WERI-Rb-1 (cell line): ENCODE measurements around the gene CEBPB.

Source experiments
- DNase-seq: peaks from one replicate; pipeline ENCODE4 v3.0.0-alpha.2; 2020
- H3K27ac ChIP-seq: fragments of 250-450 bp; sonication (Bioruptor Pico); 2 replicates; pipeline ENCODE4 v1.5.1; 2020; ENCODE audit warnings: mild to moderate bottlenecking, moderate library complexity
- H3K27me3 ChIP-seq: fragments of 250-450 bp; sonication (Bioruptor Pico); 2 replicates; pipeline ENCODE4 v1.5.1; 2021; ENCODE audit warnings: mild to moderate bottlenecking, low read depth, moderate library complexity; ENCODE audit not compliant: insufficient read depth, severe bottlenecking
- H3K36me3 ChIP-seq: fragments of 250-450 bp; sonication (Bioruptor Pico); 2 replicates; pipeline ENCODE4 v1.5.1; 2020; ENCODE audit warnings: mild to moderate bottlenecking, moderate library complexity
- H3K4me3 ChIP-seq: 2 replicates; pipeline ENCODE4 v1.5.1; 2011; ENCODE audit warnings: low read depth, mild to moderate bottlenecking, control low read depth, low read length
- H3K9me3 ChIP-seq: fragments of 250-450 bp; sonication (Bioruptor Pico); 2 replicates; pipeline ENCODE4 v1.5.1; 2021; ENCODE audit warnings: mild to moderate bottlenecking, moderate library complexity; ENCODE audit not compliant: severe bottlenecking
- CTCF ChIP-seq: IDR thresholded peaks from 2 replicates; pipeline ENCODE4 v1.5.1; 2011; ENCODE audit warnings: low read depth, mild to moderate bottlenecking, control low read depth, inconsistent platforms, low read length

CEBPB gene

GRCh38 chr20:50194422-50194830 lies 3.8 kb downstream of the CEBPB start:
- H3K9me3 ChIP-seq: no peaks in the 10 kb centered on the region
- H3K4me3 ChIP-seq: no peak overlapping the region
- H3K27ac ChIP-seq: peak overlapping the region; percentile 82; the same call in 1 of the 2 replicates
- no peaks in the 10 kb centered on the region for H3K36me3 ChIP-seq
- no peak for DNase-seq
- TF ChIP-seq CTCF: no peak
- H3K27me3 ChIP-seq: no peaks in the 10 kb centered on the region

DNA sequence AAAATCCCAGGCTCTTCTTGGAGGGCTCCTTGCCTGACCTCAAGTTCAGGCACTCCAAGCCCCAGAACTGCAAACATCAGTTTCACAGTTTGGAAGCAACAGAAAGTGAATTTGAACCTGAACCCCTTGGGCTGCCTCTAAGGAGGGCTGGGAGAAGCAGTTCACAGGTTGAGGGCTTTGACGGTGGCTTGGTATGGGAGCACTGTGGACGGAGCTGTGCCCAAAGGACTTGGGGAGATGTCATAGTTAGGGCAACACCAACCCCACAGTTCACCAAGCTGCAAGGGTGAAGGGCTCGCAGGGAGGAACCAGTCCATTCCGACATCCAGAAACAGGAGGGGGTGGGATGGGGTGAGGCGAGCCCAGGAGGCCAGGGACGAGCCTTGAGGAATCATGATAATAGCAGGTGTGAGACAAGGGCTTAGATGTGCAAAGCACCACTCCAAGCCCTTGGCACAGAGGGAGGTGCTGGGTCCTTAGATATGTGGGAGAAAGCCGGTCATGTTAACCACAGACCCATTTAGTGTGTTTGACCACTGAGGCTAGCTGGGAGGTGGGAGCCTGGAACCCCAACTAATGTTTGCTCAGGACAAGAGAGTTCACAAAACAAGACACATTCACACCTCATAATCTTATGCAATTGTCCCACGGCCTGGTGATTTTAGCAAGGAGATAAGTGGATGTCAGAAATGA lies 4.3 kb downstream of the CEBPB start:
- H3K9me3 ChIP-seq: no peaks in the 10 kb centered on the region
- no peak overlapping the region for H3K27ac ChIP-seq
- no peaks in the 10 kb centered on the region for H3K27me3 ChIP-seq
- H3K4me3 ChIP-seq: no peak overlapping the region
- TF ChIP-seq CTCF: no peak
- DNase-seq: no peak
- no peaks in the 10 kb centered on the region for H3K36me3 ChIP-seq

DNA sequence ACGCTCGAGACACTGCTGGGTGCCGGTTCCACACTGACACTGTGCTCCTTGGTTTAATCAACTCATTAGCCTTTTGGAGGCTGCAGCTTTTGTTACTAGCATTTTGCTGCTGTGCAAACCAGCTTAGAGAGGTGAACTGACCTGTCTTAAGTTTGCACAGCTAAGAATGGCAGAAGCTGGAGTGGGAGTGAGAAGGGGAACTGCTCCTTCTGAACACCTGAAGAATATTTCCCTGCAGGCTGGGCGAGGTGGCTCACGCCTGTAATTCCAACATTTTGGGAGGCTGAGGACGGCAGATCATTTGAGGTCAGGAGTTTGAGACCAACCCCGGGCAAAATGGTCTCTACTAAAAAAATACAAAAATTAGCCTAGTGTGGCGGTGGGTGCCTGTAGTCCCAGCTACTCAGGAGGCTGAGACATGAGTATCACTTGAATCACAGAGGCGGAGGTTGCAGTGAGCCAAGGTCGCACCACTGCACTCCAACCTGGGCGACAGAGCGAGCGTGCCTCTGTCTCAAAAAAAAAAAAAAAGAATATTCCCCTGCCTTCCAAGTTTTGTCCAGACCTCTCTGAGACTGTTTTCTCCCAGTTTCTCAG lies 5.0 kb downstream of the CEBPB start:
- Histone ChIP-seq H3K27me3 (no peaks in the 10 kb centered on the region), H3K4me3 (no peak overlapping the region), H3K27ac (no peak overlapping the region), H3K9me3 (no peaks in the 10 kb centered on the region), H3K36me3 (no peaks in the 10 kb centered on the region)
- TF ChIP-seq CTCF: no peak
- no peak for DNase-seq

DNA sequence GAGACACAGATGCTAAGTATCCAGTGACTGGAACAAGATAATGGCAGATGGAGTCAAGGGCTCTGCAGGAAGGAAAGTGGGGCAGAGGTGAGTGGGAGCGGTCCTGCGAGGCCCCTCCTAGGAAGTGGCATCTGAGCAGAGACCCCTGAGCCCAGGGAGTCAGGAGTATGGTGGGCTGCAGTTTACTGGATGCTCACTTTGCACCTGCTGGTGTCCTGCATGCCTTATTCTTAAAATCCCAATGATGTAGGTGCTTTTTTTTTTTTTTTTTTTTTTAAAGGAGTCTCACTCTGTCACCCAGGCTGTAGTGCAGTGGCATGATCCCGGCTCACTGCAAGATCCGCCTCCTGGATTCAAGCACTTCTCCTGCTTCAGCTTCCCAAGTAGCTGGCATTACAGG lies 5.6 kb downstream of the CEBPB start:
- Histone ChIP-seq H3K9me3 (no peaks in the 10 kb centered on the region), H3K4me3 (no peak overlapping the region), H3K27ac (no peak overlapping the region), H3K27me3 (no peaks in the 10 kb centered on the region), H3K36me3 (no peaks in the 10 kb centered on the region)
- TF ChIP-seq CTCF: no peak
- no peak for DNase-seq

GRCh38 chr20:50196896-50197295 lies 6.3 kb downstream of the CEBPB start:
- no peak for DNase-seq

More at GRCh38 chr20:50196896-50197295, 6.3 kb downstream of the CEBPB start:
- Histone ChIP-seq H3K27me3 (no peaks in the 10 kb centered on the region), H3K9me3 (no peaks in the 10 kb centered on the region), H3K36me3 (no peaks in the 10 kb centered on the region), H3K27ac (no peak overlapping the region), H3K4me3 (no peak overlapping the region)
- no peak for TF ChIP-seq CTCF
